HFF-Myc (cell line): ENCODE measurements around the gene AOX1.
"Not testable (repeated sequence)": the region's sequence is repeated elsewhere in the genome, so short reads cannot be mapped to it uniquely, and the experiment has no call there.

ENCODE experiments used
- DNase-seq: peaks from one replicate; pipeline ENCODE4 v3.0.0-alpha.2; 2011; ENCODE audit warnings: low read depth; ENCODE audit errors: extremely low read depth
- H3K4me3 ChIP-seq: replicated peaks from 2 replicates; pipeline ENCODE4 v1.5.1; 2011; ENCODE audit warnings: low read depth, mild to moderate bottlenecking, control low read depth, low read length
- TF ChIP-seq, protein P1 (sequence below): IDR thresholded peaks from 2 replicates; pipeline ENCODE4 v1.5.1; 2012; ENCODE audit warnings: mild to moderate bottlenecking, low read depth, low read length, control low read depth; ENCODE audit errors: missing control alignments

Gene AOX1

DNA sequence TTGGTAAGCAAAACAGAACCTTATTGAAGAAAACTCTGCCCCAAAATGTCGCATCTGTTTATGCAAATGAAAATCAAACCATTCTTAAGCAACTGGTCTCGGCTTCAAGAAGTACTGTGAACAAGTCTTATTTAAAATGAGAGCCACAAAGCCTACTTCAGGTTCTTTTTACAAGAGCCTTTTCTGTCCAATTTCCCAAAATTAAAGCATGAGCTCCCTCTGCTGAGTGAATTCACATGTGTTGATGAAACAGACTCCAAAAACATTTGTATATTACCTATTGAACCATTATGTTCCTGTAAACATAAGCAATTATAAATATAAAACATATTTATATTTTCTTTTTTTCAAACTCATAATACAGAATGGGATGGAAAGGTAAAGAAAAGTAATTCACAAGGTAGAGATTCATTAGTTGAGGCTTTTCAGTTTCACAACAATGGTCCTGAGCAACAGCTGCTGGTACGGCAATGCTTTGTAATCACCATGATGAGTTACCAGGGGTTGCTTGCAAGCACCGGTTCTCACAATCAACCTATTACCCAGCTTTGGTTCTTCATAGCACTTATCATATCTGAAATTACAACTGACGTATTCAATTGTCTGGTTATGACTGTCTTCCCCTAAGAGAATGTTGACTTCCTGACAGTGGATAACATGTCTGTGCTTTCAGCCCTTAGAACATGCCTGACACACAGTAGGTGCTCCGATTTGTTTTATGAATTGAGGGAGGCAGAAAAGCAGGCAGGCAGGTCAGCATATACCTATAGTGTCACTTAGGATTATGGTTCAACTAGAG, 117.5 kb downstream of the AOX1 start:
- H3K4me3 ChIP-seq, result no peak overlapping the region
- DNase-seq, result peak; percentile 29
- TF ChIP-seq, protein P1, sequence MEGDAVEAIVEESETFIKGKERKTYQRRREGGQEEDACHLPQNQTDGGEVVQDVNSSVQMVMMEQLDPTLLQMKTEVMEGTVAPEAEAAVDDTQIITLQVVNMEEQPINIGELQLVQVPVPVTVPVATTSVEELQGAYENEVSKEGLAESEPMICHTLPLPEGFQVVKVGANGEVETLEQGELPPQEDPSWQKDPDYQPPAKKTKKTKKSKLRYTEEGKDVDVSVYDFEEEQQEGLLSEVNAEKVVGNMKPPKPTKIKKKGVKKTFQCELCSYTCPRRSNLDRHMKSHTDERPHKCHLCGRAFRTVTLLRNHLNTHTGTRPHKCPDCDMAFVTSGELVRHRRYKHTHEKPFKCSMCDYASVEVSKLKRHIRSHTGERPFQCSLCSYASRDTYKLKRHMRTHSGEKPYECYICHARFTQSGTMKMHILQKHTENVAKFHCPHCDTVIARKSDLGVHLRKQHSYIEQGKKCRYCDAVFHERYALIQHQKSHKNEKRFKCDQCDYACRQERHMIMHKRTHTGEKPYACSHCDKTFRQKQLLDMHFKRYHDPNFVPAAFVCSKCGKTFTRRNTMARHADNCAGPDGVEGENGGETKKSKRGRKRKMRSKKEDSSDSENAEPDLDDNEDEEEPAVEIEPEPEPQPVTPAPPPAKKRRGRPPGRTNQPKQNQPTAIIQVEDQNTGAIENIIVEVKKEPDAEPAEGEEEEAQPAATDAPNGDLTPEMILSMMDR, result peak; percentile 24

DNA sequence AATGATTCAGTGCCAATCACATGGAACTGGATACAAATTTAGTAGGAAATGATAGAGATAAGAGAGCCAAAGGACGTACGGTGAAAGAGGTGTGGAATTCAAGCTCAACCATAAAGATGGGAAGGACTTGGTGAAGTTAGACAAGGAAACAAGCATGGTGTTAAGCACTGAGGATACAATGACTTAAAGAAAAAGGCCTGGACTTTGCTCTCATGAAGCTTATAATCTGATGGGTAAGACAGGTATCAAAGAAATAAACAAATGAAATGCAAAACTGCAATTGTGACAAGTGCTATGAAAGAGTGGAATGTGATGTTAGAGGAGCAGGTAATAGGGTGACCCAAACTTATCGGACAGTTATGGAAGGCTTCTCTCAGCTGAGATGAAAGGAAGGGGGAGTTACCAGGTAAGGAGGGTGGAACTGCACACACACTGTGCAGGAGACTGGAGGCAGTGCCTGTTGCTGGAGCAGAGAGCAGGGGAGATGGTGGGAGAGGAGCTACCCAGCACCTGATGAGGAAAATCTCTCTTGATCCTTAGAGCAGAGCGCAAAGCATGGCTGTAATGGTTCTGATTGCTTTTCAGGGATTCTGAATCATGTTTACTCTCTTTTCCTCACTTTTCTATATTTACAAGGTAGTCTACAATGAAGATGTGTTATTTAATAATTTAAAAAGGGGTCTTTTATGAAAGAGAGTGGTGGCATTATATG, 118.3 kb downstream of the AOX1 start:
- no peak for DNase-seq
- TF ChIP-seq, protein P1, result no peak
- no peak overlapping the region for H3K4me3 ChIP-seq

DNA sequence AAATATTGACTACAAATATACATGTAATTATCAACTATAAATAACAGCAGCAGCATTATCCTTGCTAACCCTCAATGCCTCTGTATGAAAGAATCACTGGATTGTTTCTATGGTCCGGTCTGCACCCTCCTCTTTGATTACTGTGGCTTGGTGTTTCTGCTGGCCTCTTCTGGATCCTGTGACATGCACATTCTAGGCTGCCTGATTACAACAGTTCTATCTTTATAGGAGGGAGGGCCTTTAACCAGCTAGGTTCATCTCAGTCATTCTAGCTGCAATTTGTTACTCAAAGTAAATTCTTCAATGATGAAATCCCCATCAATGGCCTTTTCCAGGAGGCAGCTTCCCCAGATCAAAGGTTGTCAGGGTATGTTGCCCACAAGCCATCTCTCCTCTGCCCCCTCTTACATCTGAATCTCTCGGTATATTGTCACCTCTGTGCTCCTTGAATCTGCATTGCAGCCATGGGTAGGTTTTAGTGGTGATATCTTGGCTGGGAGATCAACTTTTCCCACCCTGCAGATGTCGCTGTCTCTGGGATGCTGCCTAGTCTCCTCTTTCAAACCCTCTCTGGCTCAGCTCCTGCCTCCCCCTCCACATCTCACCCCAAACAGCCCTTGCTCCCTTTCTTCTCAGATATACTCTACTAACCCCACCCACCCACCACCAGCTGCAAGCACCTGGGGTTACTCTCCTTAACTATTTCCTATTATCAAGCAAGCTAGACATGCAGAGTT, 119.7 kb downstream of the AOX1 start:
- H3K4me3 ChIP-seq, result no peak overlapping the region
- TF ChIP-seq, protein P1, result peak; percentile 36
- DNase-seq, result no peak

DNA sequence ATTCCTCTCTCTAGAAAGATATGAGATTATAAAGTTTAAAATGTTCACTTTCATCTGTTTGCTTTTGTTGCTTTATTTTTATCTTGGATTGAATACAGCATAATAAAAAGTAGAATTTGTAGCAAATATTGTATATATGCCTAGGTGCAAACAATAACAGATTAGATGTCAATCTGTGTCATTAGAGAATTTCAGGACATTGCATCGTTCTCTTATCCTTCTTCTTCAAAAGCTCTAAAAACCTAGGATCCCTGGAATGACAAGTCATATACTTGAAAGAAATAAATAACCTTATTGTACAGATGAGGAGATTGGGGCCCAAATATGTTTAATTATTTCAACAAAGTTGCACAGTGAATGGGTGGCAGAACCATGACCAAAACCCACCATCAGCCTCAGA, 123.1 kb downstream of the AOX1 start:
- TF ChIP-seq, protein P1, result no peak
- no peak for DNase-seq
- H3K4me3 ChIP-seq, result no peak overlapping the region

DNA sequence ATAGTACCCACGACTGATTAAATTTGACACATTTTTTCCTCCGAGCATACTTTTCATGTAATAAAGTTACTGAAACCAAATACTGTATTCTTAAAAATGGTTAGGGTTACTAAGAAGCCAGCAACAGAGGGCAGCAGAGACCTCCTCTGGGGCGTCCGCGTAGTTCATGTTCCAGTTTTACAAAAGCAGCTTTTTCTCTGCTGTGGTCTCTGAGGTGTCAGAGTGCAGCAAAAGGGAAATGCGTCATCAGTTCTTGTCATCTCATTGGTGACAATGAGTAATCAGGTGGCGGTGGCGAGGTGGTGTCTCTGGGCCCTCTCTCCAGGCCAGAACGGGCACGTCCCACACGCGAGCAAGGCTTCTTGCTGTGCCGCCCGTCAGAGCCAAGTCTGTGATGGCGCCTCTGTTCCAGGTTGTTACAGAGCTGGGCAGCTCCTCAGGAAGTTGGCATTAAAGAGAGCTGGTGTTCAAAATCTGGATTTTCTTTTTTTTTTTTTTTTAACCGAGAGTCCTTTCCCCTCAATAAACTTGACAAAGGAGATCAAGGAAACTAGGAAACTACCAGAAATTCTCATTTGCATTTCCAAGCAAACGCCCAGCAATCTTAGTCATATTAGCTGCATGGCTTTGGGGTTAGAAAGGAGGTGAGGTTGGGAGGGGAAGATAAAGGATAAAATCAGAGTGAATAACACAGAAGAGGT, 127.3 kb downstream of the AOX1 start:
- H3K4me3 ChIP-seq, result peak overlapping the region; percentile 31
- TF ChIP-seq, protein P1, result peak; percentile 80
- peak; percentile 94 for DNase-seq

DNA sequence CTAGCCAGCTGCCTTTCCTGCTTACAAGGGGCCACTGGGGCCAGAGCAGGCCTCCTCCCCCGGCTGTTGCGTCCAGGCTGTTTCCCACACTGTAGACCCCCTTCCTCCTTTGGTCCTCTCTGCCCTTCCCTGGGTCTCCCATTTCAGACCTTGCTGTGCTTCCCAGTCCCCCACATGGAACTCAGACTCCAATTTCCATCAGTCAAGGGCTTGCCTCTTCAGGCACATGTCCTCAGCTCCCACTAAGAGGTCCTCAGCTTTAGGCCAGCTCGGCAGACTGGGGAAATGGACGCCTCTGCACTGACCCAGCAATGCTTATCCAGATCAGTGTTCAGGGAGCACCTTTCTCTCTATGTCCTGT, 127.9 kb downstream of the AOX1 start:
- no peak for DNase-seq
- H3K4me3 ChIP-seq, result no peak overlapping the region
- TF ChIP-seq, protein P1, result no peak

DNA sequence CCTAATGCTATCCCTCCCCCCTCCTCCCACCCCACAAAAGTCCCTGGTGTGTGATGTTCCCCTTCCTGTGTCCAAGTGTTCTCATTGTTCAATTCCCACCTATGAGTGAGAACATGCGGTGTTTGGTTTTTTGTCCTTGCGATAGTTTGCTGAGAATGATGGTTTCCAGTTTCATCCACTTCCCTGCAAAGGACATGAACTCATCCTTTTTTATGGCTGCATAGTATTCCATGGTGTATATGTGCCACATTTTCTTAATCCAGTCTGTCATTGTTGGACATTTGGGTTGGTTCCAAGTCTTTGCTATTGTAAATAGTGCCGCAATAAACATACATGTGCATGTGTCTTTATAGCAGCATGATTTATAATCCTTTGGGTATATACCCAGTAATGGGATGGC, 129.2 kb downstream of the AOX1 start:
- DNase-seq, result not testable (repeated sequence)

More for the DNA sequence above, 129.2 kb downstream of the AOX1 start:
- H3K4me3 ChIP-seq, result not testable (repeated sequence)
